ENCODE results near the gene EFHD2. TPM values are rescaled to one million over a fixed set of nuclear protein-coding genes. Genes with fewer than 3 reads are reported as not detected.

Gene EFHD2
- total RNA-seq, 2 donors from 2014 or later = 160 to 191 TPM

DNA sequence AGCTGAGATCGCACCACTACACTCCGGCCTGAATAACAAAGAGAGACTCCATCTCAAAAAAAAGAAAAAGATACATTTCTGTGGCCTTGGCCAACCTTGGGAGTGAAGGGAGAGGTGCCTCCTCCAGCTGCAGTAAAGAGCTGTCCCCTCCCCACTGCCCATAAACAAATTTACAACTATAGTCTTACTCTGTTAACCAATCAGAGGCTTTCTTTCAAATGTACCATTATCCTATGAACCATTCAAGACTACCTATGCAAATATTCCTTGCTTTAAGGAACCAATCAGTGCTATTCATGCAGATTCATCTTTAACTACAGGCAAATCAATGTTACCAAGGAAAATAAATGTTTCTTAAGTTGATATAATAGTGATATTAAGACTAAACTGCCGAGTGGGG, 67.2 kb downstream of the EFHD2 start:
- no peaks in the 10 kb centered on the region for H3K4me1 ChIP-seq
- no peak overlapping the region for H3K9ac ChIP-seq (ENCODE audit: low read depth in 2 of 2, low read length in 2 of 2)
- H3K4me3 ChIP-seq = no peak overlapping the region
- DNase-seq = no peak
- intact Hi-C loops (cut with DNase I) = no loop called here
- no peak overlapping the region for H3K27ac ChIP-seq
- H3K27me3 ChIP-seq = no peaks in the 10 kb centered on the region
- TF ChIP-seq CTCF (IDR thresholded peaks at IDR 0.05) = no peak
- H3K9me3 ChIP-seq = no peaks in the 10 kb centered on the region
- no peaks in the 10 kb centered on the region for H3K36me3 ChIP-seq

GRCh38 chr1:15477646-15478212, 68.0 kb downstream of the EFHD2 start:
- DNase-seq = no peak
- Histone ChIP-seq H3K4me1 (no peaks in the 10 kb centered on the region), H3K9me3 (no peaks in the 10 kb centered on the region), H3K36me3 (no peaks in the 10 kb centered on the region), H3K27me3 (no peaks in the 10 kb centered on the region), H3K9ac (ENCODE audit: low read depth in 2 of 2, low read length in 2 of 2) (no peak overlapping the region), H3K4me3 (no peak overlapping the region), H3K27ac (no peak overlapping the region)
- intact Hi-C loops (cut with DNase I) = no loop called here
- no peak for TF ChIP-seq CTCF (IDR thresholded peaks at IDR 0.05)

Other genes starting within 250 kb of the EFHD2 start
- 1 to 10 TPM; 1.5 to 1.8 TPM for gene FHAD1, start 162.7 kb upstream of the EFHD2 start, total RNA-seq
- gene CTRC, start 28.6 kb downstream of the EFHD2 start, total RNA-seq = 1 to 10 TPM in 1 of 2 donors, not detected in 1; 6.0 TPM
- 1 to 10 TPM in 1 of 2 donors, not detected in 1; 3.6 TPM for gene CELA2A, start 46.8 kb downstream of the EFHD2 start, total RNA-seq
- 1 to 10 TPM in 1 of 2 donors, not detected in 1; 1.1 TPM for gene CELA2B, start 66.2 kb downstream of the EFHD2 start, total RNA-seq
- 10 to 100 TPM; 14.5 to 15.5 TPM for gene CASP9, start 114.3 kb downstream of the EFHD2 start, total RNA-seq
- 10 to 100 TPM; 19.5 to 22.1 TPM for gene DNAJC16, start 117.0 kb downstream of the EFHD2 start, total RNA-seq
- 10 to 100 TPM; 21.6 to 54.2 TPM for gene AGMAT, start 175.2 kb downstream of the EFHD2 start, total RNA-seq
- gene DDI2, start 207.6 kb downstream of the EFHD2 start, total RNA-seq = 10 to 100 TPM; 28.6 to 38.7 TPM

All from colonic mucosa (tissue), 4 donors.